ENCODE data around the gene GZMA. TPM values are rescaled to one million over a fixed set of nuclear protein-coding genes. Genes with fewer than 3 reads are reported as not detected.
"Not testable (repeated sequence)": the region's sequence is repeated elsewhere in the genome, so short reads cannot be mapped to it uniquely, and the experiment has no call there.

GZMA gene
- total RNA-seq, 1 experiment from 2014 or later, result not detected

DNA sequence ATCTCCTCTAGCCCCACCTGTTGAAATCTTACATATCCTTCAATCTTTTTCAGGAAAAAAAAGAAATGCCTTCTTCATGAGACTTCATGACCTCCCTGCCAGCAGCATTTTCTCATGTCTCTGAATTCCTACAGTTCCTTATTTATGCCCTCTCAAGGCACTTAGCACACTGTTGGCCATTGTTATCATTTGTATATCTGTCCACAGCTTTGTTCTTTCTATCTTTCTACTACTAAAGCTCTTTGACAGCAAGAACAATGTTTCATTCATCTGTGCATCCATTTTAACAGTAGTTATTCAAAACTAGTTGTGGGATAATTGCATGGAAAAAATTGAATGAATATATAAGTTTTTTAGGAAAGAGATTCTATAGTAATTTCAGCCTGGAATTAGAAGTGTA lies 20.9 kb upstream of the GZMA start:
- Histone ChIP-seq H2BK12ac (ENCODE audit: insufficient read length, low read depth, low read length) (no peak overlapping the region), H2AFZ (ENCODE audit: low read length) (no peak overlapping the region), H3T11ph (ENCODE audit: low read length) (no peak overlapping the region), H3K56ac (ENCODE audit: insufficient read length, low read depth, low read length) (no peak overlapping the region), H2BK120ac (ENCODE audit: low read depth, low read length, poor library complexity, severe bottlenecking) (no peak overlapping the region), H3K23ac (ENCODE audit: insufficient read length, low read depth, low read length) (no peak overlapping the region), H4K91ac (ENCODE audit: insufficient read length, low read depth, low read length) (no peak overlapping the region), H3K27me3 (ENCODE audit: insufficient read depth, low read length) (no peaks in the 10 kb centered on the region), H3K9me3 (ENCODE audit: control insufficient read depth, low read depth, low read length) (peaks cover 21% of the 10 kb centered on the region), H3K18ac (ENCODE audit: insufficient read length, low read depth, low read length) (no peak overlapping the region), H4K20me1 (ENCODE audit: control insufficient read depth, insufficient read depth, insufficient read length) (no peaks in the 10 kb centered on the region), H3K79me2 (ENCODE audit: insufficient read depth, low read length) (no peaks in the 10 kb centered on the region), H3K14ac (ENCODE audit: insufficient read depth, low read length) (no peak overlapping the region), H3K4ac (ENCODE audit: low read depth, low read length) (no peak overlapping the region), H3K27ac (ENCODE audit: insufficient read length, low read depth, low read length) (no peak overlapping the region), H3K4me1 (ENCODE audit: insufficient read depth, low read length) (no peaks in the 10 kb centered on the region), H3K79me1 (ENCODE audit: insufficient read depth, low read depth, low read length, poor library complexity, severe bottlenecking) (no peaks in the 10 kb centered on the region), H2BK20ac (ENCODE audit: low read depth, low read length, poor library complexity, severe bottlenecking) (no peak overlapping the region), H4K5ac (ENCODE audit: insufficient read length, low read depth, low read length) (no peak overlapping the region), H2BK15ac (ENCODE audit: low read depth, low read length) (no peak overlapping the region), H3K4me2 (ENCODE audit: insufficient read depth, insufficient read length, low read length) (no peak overlapping the region), H3K23me2 (ENCODE audit: insufficient read length, low read depth, low read length, poor library complexity, severe bottlenecking) (no peaks in the 10 kb centered on the region), H2BK5ac (ENCODE audit: insufficient read length, low read length) (no peak overlapping the region), H3K9ac (ENCODE audit: extremely low read depth, insufficient read length, low read length) (no peak overlapping the region), H4K8ac (replicated peaks; ENCODE audit: insufficient read length, low read depth, low read length) (no peak overlapping the region), H2AK5ac (ENCODE audit: insufficient read length, low read length) (no peak overlapping the region)
- DNase-seq, result no peak
- H3K27ac Mint-ChIP-seq, result no peak overlapping the region
- peaks cover 70 to 78% of the 10 kb centered on the region in 2 experiments for H3K9me3 Mint-ChIP-seq
- no peak overlapping the region for H3K4me3 Mint-ChIP-seq
- peaks cover 24 to 53% (median 29%) of the 10 kb centered on the region in 3 experiments for H3K36me3 Mint-ChIP-seq (ENCODE audit: insufficient read depth in 1 of 3, low read depth in 3 of 3)
- peaks cover 6 to 8% of the 10 kb centered on the region in 2 experiments for H3K4me1 Mint-ChIP-seq
- no peak for TF ChIP-seq CTCF (conservative IDR thresholded peaks at IDR 0.05)
- peaks cover 8% of the 10 kb centered on the region for H3K27me3 Mint-ChIP-seq (ENCODE audit: low read depth)

- H3K27ac Mint-ChIP-seq; H4K20me1 ChIP-seq (ENCODE audit: control insufficient read depth, insufficient read depth, insufficient read length); H3K4me3 Mint-ChIP-seq; H3K18ac ChIP-seq (ENCODE audit: insufficient read length, low read depth, low read length); H2BK20ac ChIP-seq (ENCODE audit: low read depth, low read length, poor library complexity, severe bottlenecking); H2BK15ac ChIP-seq (ENCODE audit: low read depth, low read length); H3K4me2 ChIP-seq (ENCODE audit: insufficient read depth, insufficient read length, low read length); H3K9me3 ChIP-seq (ENCODE audit: control insufficient read depth, low read depth, low read length); H3K23ac ChIP-seq (ENCODE audit: insufficient read length, low read depth, low read length); H3K4me1 ChIP-seq (ENCODE audit: insufficient read depth, low read length); DNase-seq; H3K27me3 ChIP-seq (ENCODE audit: insufficient read depth, low read length); H4K5ac ChIP-seq (ENCODE audit: insufficient read length, low read depth, low read length); H3K56ac ChIP-seq (ENCODE audit: insufficient read length, low read depth, low read length); H3K79me1 ChIP-seq (ENCODE audit: insufficient read depth, low read depth, low read length, poor library complexity, severe bottlenecking); H2BK12ac ChIP-seq (ENCODE audit: insufficient read length, low read depth, low read length); H3K23me2 ChIP-seq (ENCODE audit: insufficient read length, low read depth, low read length, poor library complexity, severe bottlenecking); H3K9ac ChIP-seq (ENCODE audit: extremely low read depth, insufficient read length, low read length); H3K79me2 ChIP-seq (ENCODE audit: insufficient read depth, low read length); H3K14ac ChIP-seq (ENCODE audit: insufficient read depth, low read length); H3T11ph ChIP-seq (ENCODE audit: low read length); H4K8ac ChIP-seq (replicated peaks; ENCODE audit: insufficient read length, low read depth, low read length); H3K27ac ChIP-seq (ENCODE audit: insufficient read length, low read depth, low read length); H2AFZ ChIP-seq (ENCODE audit: low read length); H2BK5ac ChIP-seq (ENCODE audit: insufficient read length, low read length); H4K91ac ChIP-seq (ENCODE audit: insufficient read length, low read depth, low read length); H2AK5ac ChIP-seq (ENCODE audit: insufficient read length, low read length); H3K4ac ChIP-seq (ENCODE audit: low read depth, low read length); H2BK120ac ChIP-seq (ENCODE audit: low read depth, low read length, poor library complexity, severe bottlenecking): not testable (repeated sequence)
- Mint-ChIP-seq H3K9me3 (peaks cover 30 to 42% of the 10 kb centered on the region in 2 experiments), H3K4me1 (peaks cover 20 to 27% of the 10 kb centered on the region in 2 experiments), H3K36me3 (ENCODE audit: insufficient read depth in 1 of 3, low read depth in 3 of 3) (peaks cover 2 to 25% (median 15%) of the 10 kb centered on the region in 3 experiments; a peak in 5 of 7 replicates), H3K27me3 (ENCODE audit: low read depth) (peaks cover 24% of the 10 kb centered on the region)
- WGBS (ENCODE audit: extremely low coverage, insufficient read length, low lambda C conversion rate), result no CpG with 5 or more reads among the region's 2 CpGs
Observed at GRCh38 chr5:55089301-55089700, 13.1 kb upstream of the GZMA start.
